ENCODE data around the gene TMEM82. TPM values are rescaled to one million over a fixed set of nuclear protein-coding genes. Genes with fewer than 3 reads are reported as not detected.

TMEM82 gene
- total and polyA plus RNA-seq, 2 experiments from 2014 or later = 11.9 to 16.4 TPM

DNA sequence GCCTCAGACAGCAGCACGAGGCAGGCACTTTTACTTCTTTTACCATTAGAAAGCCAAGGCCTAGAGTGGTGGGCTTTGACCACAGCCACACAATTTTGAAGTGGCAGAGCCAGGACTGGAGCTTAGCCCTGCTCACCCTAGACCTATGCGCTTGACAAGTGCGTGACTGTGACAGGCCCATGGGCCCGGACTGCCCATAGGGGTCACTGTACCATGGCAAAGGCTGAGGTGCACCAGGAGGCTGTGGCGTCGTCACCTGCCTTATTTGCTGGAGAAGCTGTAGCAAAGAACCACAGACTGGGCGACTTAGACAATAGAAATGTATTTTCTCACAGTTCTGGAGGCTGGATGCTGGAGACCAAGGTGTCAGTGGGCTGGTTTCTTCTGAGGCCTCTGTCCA, 2.6 kb upstream of the TMEM82 start:
- no peak for TF ChIP-seq EZH2phosphoT487 (IDR thresholded peaks at IDR 0.05; ENCODE audit: low read depth, severe bottlenecking, unreplicated experiment)
- TF ChIP-seq EZH2 (IDR thresholded peaks at IDR 0.05; ENCODE audit: borderline replicate concordance) = no peak
- TF ChIP-seq, protein P1, sequence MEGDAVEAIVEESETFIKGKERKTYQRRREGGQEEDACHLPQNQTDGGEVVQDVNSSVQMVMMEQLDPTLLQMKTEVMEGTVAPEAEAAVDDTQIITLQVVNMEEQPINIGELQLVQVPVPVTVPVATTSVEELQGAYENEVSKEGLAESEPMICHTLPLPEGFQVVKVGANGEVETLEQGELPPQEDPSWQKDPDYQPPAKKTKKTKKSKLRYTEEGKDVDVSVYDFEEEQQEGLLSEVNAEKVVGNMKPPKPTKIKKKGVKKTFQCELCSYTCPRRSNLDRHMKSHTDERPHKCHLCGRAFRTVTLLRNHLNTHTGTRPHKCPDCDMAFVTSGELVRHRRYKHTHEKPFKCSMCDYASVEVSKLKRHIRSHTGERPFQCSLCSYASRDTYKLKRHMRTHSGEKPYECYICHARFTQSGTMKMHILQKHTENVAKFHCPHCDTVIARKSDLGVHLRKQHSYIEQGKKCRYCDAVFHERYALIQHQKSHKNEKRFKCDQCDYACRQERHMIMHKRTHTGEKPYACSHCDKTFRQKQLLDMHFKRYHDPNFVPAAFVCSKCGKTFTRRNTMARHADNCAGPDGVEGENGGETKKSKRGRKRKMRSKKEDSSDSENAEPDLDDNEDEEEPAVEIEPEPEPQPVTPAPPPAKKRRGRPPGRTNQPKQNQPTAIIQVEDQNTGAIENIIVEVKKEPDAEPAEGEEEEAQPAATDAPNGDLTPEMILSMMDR (IDR thresholded peaks at IDR 0.05; ENCODE audit: poor library complexity) = no peak
- Histone ChIP-seq H3K4me1 (ENCODE audit: insufficient read depth) (peaks cover 3% of the 10 kb centered on the region), H4K20me1 (ENCODE audit: insufficient read depth, poor library complexity, severe bottlenecking) (no peaks in the 10 kb centered on the region), H3K4me3 (no peak overlapping the region), H3K36me3 (replicated peaks; ENCODE audit: insufficient read depth, low read depth) (no peaks in the 10 kb centered on the region), H3K79me2 (no peaks in the 10 kb centered on the region), H2AFZ (no peak overlapping the region), H3K27ac (no peak overlapping the region), H3K4me2 (no peak overlapping the region), H3K27me3 (no peaks in the 10 kb centered on the region), H3K9me2 (replicated peaks; ENCODE audit: insufficient read depth) (no peaks in the 10 kb centered on the region), H3K9me3 (ENCODE audit: low read depth) (no peaks in the 10 kb centered on the region)
- no peak for DNase-seq (ENCODE audit: low spot score)
- WGBS (ENCODE audit: low lambda C conversion rate, missing lambda C conversion rate) = 91% methylated on average over 7 of the region's 7 CpGs

DNA sequence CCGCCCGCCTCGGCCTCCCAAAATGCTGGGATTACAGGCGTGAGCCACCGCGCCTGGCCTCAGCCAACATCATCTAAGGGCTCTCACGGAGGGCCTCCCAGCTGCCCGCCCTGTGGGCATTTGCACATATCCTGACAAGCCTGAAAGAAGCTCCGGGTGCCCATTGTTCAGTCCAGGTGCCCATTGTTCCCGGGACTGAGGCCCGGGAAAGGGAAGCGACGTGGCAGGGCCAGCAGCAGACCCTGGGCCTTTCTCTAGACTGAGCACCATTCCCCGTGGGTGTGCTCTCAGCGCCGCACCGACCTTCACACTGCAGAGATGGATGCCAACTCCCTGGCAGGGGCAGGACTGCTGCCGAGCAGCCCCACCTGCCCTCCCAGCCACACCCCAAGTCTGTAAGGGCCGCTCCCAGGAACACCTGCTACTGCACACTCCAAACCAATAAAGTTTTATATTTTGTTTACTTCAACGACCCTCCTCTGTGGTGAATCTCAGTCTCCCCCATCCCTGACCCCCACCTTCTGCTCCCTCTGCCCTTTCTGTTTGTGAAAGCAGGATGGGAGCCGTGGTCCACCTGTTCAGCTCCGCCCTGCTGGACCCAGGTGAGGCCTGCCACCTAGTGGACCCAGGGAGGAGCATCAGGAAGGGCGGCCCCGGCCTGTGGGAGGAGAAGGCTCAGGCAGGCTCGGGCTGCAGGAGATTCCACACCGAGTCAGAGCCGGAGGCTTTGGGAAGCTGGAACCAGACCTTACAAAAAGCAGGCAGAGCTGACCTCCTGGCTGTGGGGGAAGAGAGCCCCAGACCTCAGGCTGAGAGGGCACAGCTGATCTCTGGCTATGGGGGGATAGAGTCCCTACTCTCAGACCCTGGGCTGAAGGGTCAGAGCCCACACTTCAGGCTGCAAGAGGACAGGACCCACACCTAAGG, 1.1 kb upstream of the TMEM82 start:
- WGBS (ENCODE audit: low lambda C conversion rate, missing lambda C conversion rate) = 61% methylated on average over 27 of the region's 27 CpGs
- Histone ChIP-seq H3K27me3 (no peaks in the 10 kb centered on the region), H3K79me2 (no peaks in the 10 kb centered on the region), H3K9me3 (ENCODE audit: low read depth) (no peaks in the 10 kb centered on the region), H3K9me2 (replicated peaks; ENCODE audit: insufficient read depth) (no peaks in the 10 kb centered on the region), H3K4me2 (peak overlapping the region; percentile 68), H2AFZ (no peak overlapping the region), H3K27ac (peak overlapping the region; percentile 65), H3K36me3 (replicated peaks; ENCODE audit: insufficient read depth, low read depth) (no peaks in the 10 kb centered on the region), H4K20me1 (ENCODE audit: insufficient read depth, poor library complexity, severe bottlenecking) (no peaks in the 10 kb centered on the region), H3K4me1 (ENCODE audit: insufficient read depth) (peaks cover 3% of the 10 kb centered on the region), H3K4me3 (no peak overlapping the region)
- TF ChIP-seq EZH2phosphoT487 (IDR thresholded peaks at IDR 0.05; ENCODE audit: low read depth, severe bottlenecking, unreplicated experiment) (no peak), EZH2 (IDR thresholded peaks at IDR 0.05; ENCODE audit: borderline replicate concordance) (no peak)
- TF ChIP-seq, protein P1 (IDR thresholded peaks at IDR 0.05; ENCODE audit: poor library complexity) = peak; percentile 91
- peak; percentile 94 for DNase-seq (ENCODE audit: low spot score)

DNA sequence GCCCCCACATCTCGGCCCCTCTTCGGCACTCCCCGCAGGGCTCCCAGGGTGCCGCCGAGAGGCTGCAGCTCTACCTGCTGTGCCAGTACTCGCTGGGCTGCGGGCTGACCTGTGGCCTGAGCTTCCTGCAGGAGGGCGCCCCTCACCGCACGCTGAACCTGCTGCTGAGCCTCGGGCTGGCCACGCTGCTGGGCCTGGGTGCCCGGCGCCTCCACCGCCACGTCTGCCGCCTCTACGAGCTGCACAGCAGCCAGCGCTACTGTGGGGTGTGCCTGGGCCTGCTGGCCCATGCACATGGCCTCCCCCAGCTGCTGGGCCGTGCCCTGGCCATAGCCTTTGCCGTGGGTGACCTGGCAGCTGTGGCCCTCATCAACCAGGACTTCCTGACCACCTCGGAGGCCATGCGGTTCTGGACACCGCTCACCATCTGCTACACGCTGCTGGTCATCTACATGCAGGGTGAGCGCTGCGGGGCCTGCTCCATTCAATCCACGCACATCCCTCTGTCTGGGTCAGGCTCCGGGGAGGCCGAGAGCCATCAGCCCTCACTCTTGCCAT, 1.9 kb downstream of the TMEM82 start:
- Histone ChIP-seq H3K4me1 (ENCODE audit: insufficient read depth) (peaks cover 5% of the 10 kb centered on the region), H3K9me3 (ENCODE audit: low read depth) (no peaks in the 10 kb centered on the region), H4K20me1 (ENCODE audit: insufficient read depth, poor library complexity, severe bottlenecking) (no peaks in the 10 kb centered on the region), H3K27ac (no peak overlapping the region), H3K4me3 (no peak overlapping the region), H3K79me2 (no peaks in the 10 kb centered on the region), H3K36me3 (replicated peaks; ENCODE audit: insufficient read depth, low read depth) (no peaks in the 10 kb centered on the region), H3K9me2 (replicated peaks; ENCODE audit: insufficient read depth) (no peaks in the 10 kb centered on the region), H3K4me2 (no peak overlapping the region), H2AFZ (no peak overlapping the region), H3K27me3 (no peaks in the 10 kb centered on the region)
- no peak for DNase-seq (ENCODE audit: low spot score)
- no peak for TF ChIP-seq EZH2phosphoT487 (IDR thresholded peaks at IDR 0.05; ENCODE audit: low read depth, severe bottlenecking, unreplicated experiment)
- TF ChIP-seq EZH2 (IDR thresholded peaks at IDR 0.05; ENCODE audit: borderline replicate concordance) = no peak
- TF ChIP-seq, protein P1 (IDR thresholded peaks at IDR 0.05; ENCODE audit: poor library complexity) = no peak
- WGBS (ENCODE audit: low lambda C conversion rate, missing lambda C conversion rate) = 91% methylated on average over 30 of the region's 30 CpGs

Measured in hepatocyte (in vitro differentiated cells).